ENCODE measurements around the gene DDB1. TPM values are rescaled to one million over a fixed set of nuclear protein-coding genes. Genes with fewer than 3 reads are reported as not detected.

The DDB1 gene
- total and polyA plus RNA-seq, 2 of the 13 experiments (the other 11 are each of a cell fraction or from before 2014, with no cell fraction given), result 217 to 266 TPM

- no peak for TF ChIP-seq SNAPC4 (CRISPR knock-in tag; IDR thresholded peaks at IDR 0.05)
- TF ChIP-seq, protein P1, sequence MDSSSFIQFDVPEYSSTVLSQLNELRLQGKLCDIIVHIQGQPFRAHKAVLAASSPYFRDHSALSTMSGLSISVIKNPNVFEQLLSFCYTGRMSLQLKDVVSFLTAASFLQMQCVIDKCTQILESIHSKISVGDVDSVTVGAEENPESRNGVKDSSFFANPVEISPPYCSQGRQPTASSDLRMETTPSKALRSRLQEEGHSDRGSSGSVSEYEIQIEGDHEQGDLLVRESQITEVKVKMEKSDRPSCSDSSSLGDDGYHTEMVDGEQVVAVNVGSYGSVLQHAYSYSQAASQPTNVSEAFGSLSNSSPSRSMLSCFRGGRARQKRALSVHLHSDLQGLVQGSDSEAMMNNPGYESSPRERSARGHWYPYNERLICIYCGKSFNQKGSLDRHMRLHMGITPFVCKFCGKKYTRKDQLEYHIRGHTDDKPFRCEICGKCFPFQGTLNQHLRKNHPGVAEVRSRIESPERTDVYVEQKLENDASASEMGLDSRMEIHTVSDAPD (CRISPR knock-in tag; IDR thresholded peaks at IDR 0.05), result no peak
- TF ChIP-seq ZNF891 (CRISPR knock-in tag; IDR thresholded peaks at IDR 0.05), result no peak
- no peak for TF ChIP-seq NR2C2 (CRISPR knock-in tag; IDR thresholded peaks at IDR 0.05; ENCODE audit: borderline replicate concordance)
- TF ChIP-seq JARID2 (CRISPR knock-in tag; IDR thresholded peaks at IDR 0.05; ENCODE audit: insufficient replicate concordance), result no peak
- TF ChIP-seq ZSCAN25 (CRISPR knock-in tag; IDR thresholded peaks at IDR 0.05), result no peak
- no peak for TF ChIP-seq KIAA2018 (CRISPR knock-in tag; IDR thresholded peaks at IDR 0.05; ENCODE audit: borderline replicate concordance)
- no peak for TF ChIP-seq ZNF367 (CRISPR knock-in tag; IDR thresholded peaks at IDR 0.05; ENCODE audit: borderline replicate concordance)
- TF ChIP-seq POGK (CRISPR knock-in tag; conservative IDR thresholded peaks at IDR 0.05), result no peak
- TF ChIP-seq, protein P2, sequence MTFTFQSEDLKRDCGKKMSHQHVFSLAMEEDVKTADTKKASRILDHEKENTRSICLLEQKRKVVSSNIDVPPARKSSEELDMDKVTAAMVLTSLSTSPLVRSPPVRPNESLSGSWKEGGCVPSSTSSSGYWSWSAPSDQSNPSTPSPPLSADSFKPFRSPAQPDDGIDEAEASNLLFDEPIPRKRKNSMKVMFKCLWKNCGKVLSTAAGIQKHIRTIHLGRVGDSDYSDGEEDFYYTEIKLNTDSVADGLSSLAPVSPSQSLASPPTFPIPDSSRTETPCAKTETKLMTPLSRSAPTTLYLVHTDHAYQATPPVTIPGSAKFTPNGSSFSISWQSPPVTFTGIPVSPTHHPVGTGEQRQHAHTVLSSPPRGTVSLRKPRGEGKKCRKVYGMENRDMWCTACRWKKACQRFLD (CRISPR knock-in tag; IDR thresholded peaks at IDR 0.05; ENCODE audit: borderline replicate concordance), result no peak
- TF ChIP-seq NR1H2 (CRISPR knock-in tag; IDR thresholded peaks at IDR 0.05; ENCODE audit: borderline replicate concordance, low read depth), result no peak
Observed at GRCh38 chr11:61265357-61265756, 67.5 kb downstream of the DDB1 start (continued).
